Measurements from ENCODE around the gene UBE2QL1.

GRCh38 chr5:6503342-6503741 is 54.7 kb downstream of the UBE2QL1 start:
- no peak for TF ChIP-seq YY1 (tag by site-specific recombination; IDR thresholded peaks at IDR 0.05)
- TF ChIP-seq OVOL3 (tag by site-specific recombination; IDR thresholded peaks at IDR 0.05), result no peak
- TF ChIP-seq ZFP41 (tag by site-specific recombination; IDR thresholded peaks at IDR 0.05; ENCODE audit: borderline replicate concordance), result no peak
- no peak for TF ChIP-seq SP2 (tag by site-specific recombination; IDR thresholded peaks at IDR 0.05)
- TF ChIP-seq, protein P1, sequence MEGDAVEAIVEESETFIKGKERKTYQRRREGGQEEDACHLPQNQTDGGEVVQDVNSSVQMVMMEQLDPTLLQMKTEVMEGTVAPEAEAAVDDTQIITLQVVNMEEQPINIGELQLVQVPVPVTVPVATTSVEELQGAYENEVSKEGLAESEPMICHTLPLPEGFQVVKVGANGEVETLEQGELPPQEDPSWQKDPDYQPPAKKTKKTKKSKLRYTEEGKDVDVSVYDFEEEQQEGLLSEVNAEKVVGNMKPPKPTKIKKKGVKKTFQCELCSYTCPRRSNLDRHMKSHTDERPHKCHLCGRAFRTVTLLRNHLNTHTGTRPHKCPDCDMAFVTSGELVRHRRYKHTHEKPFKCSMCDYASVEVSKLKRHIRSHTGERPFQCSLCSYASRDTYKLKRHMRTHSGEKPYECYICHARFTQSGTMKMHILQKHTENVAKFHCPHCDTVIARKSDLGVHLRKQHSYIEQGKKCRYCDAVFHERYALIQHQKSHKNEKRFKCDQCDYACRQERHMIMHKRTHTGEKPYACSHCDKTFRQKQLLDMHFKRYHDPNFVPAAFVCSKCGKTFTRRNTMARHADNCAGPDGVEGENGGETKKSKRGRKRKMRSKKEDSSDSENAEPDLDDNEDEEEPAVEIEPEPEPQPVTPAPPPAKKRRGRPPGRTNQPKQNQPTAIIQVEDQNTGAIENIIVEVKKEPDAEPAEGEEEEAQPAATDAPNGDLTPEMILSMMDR (tag by site-specific recombination; IDR thresholded peaks at IDR 0.05), result no peak
- TF ChIP-seq ZNF843 (tag by site-specific recombination; IDR thresholded peaks at IDR 0.05), result no peak
- TF ChIP-seq BCL11B (tag by site-specific recombination; IDR thresholded peaks at IDR 0.05; ENCODE audit: low read depth), result no peak
- TF ChIP-seq, protein P2, sequence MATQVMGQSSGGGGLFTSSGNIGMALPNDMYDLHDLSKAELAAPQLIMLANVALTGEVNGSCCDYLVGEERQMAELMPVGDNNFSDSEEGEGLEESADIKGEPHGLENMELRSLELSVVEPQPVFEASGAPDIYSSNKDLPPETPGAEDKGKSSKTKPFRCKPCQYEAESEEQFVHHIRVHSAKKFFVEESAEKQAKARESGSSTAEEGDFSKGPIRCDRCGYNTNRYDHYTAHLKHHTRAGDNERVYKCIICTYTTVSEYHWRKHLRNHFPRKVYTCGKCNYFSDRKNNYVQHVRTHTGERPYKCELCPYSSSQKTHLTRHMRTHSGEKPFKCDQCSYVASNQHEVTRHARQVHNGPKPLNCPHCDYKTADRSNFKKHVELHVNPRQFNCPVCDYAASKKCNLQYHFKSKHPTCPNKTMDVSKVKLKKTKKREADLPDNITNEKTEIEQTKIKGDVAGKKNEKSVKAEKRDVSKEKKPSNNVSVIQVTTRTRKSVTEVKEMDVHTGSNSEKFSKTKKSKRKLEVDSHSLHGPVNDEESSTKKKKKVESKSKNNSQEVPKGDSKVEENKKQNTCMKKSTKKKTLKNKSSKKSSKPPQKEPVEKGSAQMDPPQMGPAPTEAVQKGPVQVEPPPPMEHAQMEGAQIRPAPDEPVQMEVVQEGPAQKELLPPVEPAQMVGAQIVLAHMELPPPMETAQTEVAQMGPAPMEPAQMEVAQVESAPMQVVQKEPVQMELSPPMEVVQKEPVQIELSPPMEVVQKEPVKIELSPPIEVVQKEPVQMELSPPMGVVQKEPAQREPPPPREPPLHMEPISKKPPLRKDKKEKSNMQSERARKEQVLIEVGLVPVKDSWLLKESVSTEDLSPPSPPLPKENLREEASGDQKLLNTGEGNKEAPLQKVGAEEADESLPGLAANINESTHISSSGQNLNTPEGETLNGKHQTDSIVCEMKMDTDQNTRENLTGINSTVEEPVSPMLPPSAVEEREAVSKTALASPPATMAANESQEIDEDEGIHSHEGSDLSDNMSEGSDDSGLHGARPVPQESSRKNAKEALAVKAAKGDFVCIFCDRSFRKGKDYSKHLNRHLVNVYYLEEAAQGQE (tag by site-specific recombination; IDR thresholded peaks at IDR 0.05), result no peak
- TF ChIP-seq ZNF114 (tag by site-specific recombination; IDR thresholded peaks at IDR 0.05), result no peak
- no peak for TF ChIP-seq ZNF558 (tag by site-specific recombination; IDR thresholded peaks at IDR 0.05)
- no peak for TF ChIP-seq TCF7L2 (IDR thresholded peaks at IDR 0.05; ENCODE audit: borderline replicate concordance, low read depth, low read length)
- no peak for TF ChIP-seq ZNF184 (tag by site-specific recombination; IDR thresholded peaks at IDR 0.05)

Data from HEK293 (cell line).